Subcutaneous adipose tissue (tissue), 4 donors: Measurements from ENCODE around the gene CD164L2. TPM values are rescaled to one million over a fixed set of nuclear protein-coding genes. Genes with fewer than 3 reads are reported as not detected.

Experiments
- total RNA-seq, 4 donors: library from RNA; depleted of rRNA; stranded (reverse); fragments of >200 nt; gene quantifications; one replicate each; pipeline ENCODE4 v1.1.0, GENCODE V29; 2016
- TF ChIP-seq, protein P1 (sequence below): fragments of 450-650 bp; IDR thresholded peaks from one replicate; pipeline ENCODE4 v1.5.1; 2016; ENCODE audit warnings: low read depth, mild to moderate bottlenecking, control low read depth, antibody characterized with exemption, moderate library complexity

CD164L2 gene
- total RNA-seq, 4 donors from 2014 or later = not detected

GRCh38 chr1:27400963-27401341 lies 17.8 kb upstream of the CD164L2 start:
- TF ChIP-seq, protein P1, sequence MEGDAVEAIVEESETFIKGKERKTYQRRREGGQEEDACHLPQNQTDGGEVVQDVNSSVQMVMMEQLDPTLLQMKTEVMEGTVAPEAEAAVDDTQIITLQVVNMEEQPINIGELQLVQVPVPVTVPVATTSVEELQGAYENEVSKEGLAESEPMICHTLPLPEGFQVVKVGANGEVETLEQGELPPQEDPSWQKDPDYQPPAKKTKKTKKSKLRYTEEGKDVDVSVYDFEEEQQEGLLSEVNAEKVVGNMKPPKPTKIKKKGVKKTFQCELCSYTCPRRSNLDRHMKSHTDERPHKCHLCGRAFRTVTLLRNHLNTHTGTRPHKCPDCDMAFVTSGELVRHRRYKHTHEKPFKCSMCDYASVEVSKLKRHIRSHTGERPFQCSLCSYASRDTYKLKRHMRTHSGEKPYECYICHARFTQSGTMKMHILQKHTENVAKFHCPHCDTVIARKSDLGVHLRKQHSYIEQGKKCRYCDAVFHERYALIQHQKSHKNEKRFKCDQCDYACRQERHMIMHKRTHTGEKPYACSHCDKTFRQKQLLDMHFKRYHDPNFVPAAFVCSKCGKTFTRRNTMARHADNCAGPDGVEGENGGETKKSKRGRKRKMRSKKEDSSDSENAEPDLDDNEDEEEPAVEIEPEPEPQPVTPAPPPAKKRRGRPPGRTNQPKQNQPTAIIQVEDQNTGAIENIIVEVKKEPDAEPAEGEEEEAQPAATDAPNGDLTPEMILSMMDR = no peak

DNA sequence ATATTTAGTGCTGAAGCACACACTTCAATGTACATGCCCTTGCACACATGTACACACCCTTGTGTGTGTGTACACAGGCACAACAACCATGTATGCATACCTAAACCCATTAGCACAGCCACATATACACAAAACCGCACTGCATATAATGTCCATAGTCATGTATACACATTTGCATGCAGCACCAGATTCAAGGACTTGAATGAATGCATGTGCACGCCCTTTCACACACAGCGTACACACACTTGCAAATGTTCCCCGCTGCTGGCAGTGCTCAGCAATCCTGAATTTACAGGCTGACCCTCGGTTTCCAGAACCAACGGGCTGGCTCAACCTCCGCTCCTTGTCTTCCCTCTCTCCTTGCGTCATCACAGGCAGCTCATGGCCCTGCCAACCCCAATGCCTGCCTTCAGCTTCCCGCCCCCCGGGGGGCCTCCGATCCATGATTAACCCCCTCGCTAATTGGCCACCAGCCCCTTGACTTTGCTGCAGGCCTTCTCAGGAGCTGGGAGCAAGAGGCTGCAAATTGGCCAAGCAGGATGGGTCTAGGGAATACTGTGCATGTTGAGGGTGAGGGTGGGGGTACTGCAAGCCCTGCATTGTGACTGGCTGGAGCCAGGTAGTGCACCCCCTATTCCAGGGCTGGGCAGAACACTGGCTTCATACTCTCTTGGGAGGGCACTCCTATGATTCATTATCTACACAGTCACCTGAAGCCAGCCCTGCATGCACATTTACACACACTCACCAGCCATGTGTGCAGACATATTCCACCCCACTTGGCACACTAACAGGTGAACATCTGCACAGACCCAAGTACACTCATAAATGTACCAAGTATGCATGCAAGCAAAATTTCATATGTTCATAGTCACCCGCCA lies 17.2 kb upstream of the CD164L2 start:
- TF ChIP-seq, protein P1 = no peak

DNA sequence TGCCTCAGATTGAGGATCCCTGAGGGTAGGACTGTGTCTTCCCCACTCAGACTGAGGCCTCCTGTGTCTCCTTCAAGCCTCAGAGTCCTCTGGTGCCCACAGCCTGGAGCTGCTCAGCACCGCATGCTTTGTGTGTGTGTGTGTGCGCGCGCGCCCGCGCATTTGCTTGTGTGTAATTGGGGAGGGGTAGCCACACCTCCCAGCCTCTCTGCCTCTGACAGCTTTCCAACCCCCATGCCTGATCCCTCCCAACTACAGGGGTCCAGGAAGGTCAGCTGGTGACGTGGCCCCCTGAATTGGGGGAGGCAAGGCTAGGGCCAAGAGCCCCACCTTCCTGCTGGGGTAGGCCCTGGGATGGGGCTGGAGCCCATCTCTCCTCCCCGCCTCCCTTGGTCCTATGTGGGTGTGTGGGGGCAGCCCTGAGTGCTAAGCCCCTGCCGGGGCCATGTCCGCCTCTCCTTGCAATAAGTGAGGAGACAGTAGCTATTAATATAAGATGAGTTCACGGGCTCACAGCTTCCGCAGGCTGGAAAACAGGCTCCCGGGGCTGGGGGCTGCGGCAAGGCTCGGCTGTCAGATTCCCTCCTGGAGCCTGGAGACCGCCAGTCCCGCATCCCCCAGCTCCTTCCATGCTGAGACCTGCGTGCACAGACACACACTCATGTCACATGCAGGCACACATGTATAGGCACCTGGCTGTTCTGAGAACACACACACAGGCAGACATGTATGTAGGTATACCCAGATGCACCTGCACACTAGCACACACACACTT lies 16.3 kb upstream of the CD164L2 start:
- TF ChIP-seq, protein P1 = no peak

DNA sequence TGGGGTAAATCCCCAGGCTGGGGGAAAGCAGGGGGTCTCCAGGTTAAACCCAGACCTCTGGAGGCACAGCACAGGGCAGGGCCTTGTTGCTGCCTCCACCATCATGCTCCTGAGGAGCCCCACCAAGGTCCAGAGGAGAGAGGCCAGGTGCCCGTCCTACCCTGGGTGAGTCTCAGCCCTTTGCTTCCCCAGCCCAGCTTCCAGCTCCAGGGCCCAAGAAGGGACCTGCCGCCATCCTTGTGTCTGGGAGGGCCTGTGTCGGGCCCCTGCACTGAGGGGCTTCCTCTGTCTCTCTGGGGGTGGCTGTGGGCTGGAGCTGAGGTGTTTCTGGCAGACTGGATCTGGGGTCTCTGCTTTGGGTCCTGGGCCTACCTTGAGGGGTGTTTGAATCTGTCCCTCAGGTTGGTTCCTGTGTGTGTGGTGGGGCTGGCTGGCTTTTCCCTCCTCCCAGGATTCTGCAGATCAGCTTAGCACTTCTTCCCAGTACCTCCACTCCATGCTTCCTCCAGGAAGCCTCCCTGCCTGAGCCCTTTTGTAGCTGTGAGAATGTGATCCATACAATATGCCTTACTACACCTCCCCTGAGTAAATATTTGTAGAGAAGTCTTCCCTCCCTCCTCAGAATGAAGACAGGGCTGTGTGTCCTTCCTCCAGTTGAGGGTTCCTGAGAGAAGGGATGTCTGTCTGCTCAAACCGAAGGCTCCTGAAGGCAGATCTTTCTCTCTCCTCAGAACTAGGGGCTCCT lies 15.4 kb upstream of the CD164L2 start:
- TF ChIP-seq, protein P1 = no peak

- TF ChIP-seq, protein P1 = no peak
Measured at GRCh38 chr1:27397749-27398148, 14.6 kb upstream of the CD164L2 start.

DNA sequence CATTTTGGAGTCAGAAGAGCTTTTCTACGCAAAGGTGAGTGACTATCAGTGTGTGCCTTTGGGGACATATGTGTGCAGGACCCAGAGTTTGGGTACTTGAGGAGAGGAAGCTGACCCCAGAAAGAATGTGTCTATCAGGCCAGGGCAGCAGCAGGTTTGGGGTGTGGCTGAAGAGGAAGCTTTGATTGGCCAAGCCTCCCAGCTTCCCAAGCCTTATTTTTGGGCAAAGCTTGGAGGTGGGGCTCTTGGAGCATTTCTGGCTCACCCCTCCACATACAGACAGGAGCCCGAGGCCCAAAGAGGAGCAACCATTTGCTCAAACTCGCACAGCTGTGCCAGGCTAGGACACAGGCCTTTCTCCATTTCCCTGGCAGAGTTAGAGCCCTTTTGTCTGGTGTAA lies 14.0 kb upstream of the CD164L2 start:
- TF ChIP-seq, protein P1 = no peak
